Breast epithelium (tissue), 3 donors: ENCODE results near the gene XYLT1.

Experiments used
- POLR2A ChIP-seq: fragments of 450-650 bp; IDR thresholded peaks from one replicate; pipeline ENCODE4 v1.6.1; 2016; ENCODE audit warnings: antibody characterized with exemption, mild to moderate bottlenecking, moderate library complexity
- POLR2AphosphoS5 ChIP-seq, 3 donors: sonication (generic); formaldehyde crosslinking; IDR thresholded peaks; one replicate each; pipeline ENCODE4 v1.6.1; 2017; ENCODE audit warnings: antibody characterized with exemption in 3 of 3
- TF ChIP-seq, protein P1 (sequence below), 3 donors: fragments of 450-650 bp; IDR thresholded peaks; one replicate each; pipeline ENCODE4 v1.5.1; 2016 to 2017; ENCODE audit warnings: antibody characterized with exemption in 3 of 3, mild to moderate bottlenecking in 3 of 3, moderate library complexity in 3 of 3

DNA sequence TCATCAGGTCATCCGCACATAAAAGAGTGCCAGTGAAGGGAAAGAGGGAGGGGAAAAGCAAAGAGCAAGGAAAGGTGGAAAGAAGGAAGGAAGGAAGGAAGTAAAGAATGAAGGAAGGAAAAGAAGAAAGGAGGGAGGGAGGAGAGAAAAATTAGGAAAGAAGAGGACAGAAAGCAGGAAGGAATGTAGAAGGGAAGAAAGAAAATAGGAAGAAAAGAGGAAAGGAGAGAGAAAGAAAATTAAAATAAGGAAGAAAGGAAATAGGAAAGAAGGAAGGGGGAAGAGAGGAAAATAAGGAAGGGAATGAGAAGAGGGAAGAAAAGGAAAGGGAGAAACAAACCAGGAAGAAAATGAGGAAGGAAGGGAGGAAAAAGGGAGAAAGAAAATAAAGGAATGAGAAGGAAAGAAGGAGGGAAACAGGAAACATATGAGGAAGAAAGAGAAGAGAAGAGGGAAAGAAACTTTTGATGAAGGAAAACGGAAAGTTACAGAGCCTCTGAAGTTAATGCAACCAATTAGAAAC, 212.6 kb downstream of the XYLT1 start:
- TF ChIP-seq, protein P1, sequence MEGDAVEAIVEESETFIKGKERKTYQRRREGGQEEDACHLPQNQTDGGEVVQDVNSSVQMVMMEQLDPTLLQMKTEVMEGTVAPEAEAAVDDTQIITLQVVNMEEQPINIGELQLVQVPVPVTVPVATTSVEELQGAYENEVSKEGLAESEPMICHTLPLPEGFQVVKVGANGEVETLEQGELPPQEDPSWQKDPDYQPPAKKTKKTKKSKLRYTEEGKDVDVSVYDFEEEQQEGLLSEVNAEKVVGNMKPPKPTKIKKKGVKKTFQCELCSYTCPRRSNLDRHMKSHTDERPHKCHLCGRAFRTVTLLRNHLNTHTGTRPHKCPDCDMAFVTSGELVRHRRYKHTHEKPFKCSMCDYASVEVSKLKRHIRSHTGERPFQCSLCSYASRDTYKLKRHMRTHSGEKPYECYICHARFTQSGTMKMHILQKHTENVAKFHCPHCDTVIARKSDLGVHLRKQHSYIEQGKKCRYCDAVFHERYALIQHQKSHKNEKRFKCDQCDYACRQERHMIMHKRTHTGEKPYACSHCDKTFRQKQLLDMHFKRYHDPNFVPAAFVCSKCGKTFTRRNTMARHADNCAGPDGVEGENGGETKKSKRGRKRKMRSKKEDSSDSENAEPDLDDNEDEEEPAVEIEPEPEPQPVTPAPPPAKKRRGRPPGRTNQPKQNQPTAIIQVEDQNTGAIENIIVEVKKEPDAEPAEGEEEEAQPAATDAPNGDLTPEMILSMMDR (IDR thresholded peaks at IDR 0.05), result no peak
- no peak for TF ChIP-seq POLR2AphosphoS5 (IDR thresholded peaks at IDR 0.05)
- no peak for TF ChIP-seq POLR2A
